Spleen (tissue), 11 donors: ENCODE results near the gene PFKP. TPM values are rescaled to one million over a fixed set of nuclear protein-coding genes. Genes with fewer than 3 reads are reported as not detected.
A peak's percentile ranks its signal among the peaks of the same experiment; 100 is the strongest.

Experiments
- DNase-seq: peaks from one replicate; pipeline ENCODE4 v3.0.0-alpha.2; 2020
- H3K27ac ChIP-seq, 8 donors: fragments of 200-600 bp; sonication (generic) in 7 of 8; 1 replicate in 4 of 8; 2 replicates in 4 of 8; pipeline versions ENCODE4 v1.5.0 to v1.8.0; 2016 to 2021; ENCODE audit warnings: inconsistent platforms in 4 of 8, mild to moderate bottlenecking in 4 of 8, moderate library complexity in 1 of 8
- H3K27me3 ChIP-seq, 7 donors: fragments of 200-600 bp; sonication (generic) in 6 of 7; replicated peaks in 1 of 7; 1 replicate in 4 of 7; 2 replicates in 3 of 7; pipeline versions ENCODE4 v1.5.0 to v1.8.0; 2016 to 2021; ENCODE audit warnings: inconsistent platforms in 3 of 7, mild to moderate bottlenecking in 1 of 7
- H3K36me3 ChIP-seq, 6 donors: fragments of 200-600 bp; sonication (generic) in 5 of 6; 1 replicate in 4 of 6; 2 replicates in 2 of 6; pipeline versions ENCODE4 v1.5.0 to v1.8.0; 2016 to 2021; ENCODE audit warnings: inconsistent platforms in 2 of 6
- H3K4me1 ChIP-seq, 6 donors: fragments of 200-600 bp; sonication (generic) in 5 of 6; 1 replicate in 3 of 6; 2 replicates in 3 of 6; pipeline versions ENCODE4 v1.5.0 to v1.8.0; 2016 to 2021; ENCODE audit warnings: inconsistent platforms in 3 of 6
- H3K4me3 ChIP-seq, 8 donors: fragments of 200-600 bp; sonication (generic) in 7 of 8; 1 replicate in 4 of 8; 2 replicates in 4 of 8; pipeline versions ENCODE4 v1.5.0 to v1.8.0; 2016 to 2021; ENCODE audit warnings: inconsistent platforms in 4 of 8, mild to moderate bottlenecking in 4 of 8, moderate library complexity in 2 of 8
- H3K9me3 ChIP-seq, 8 donors: fragments of 200-600 bp; sonication (generic) in 7 of 8; 1 replicate in 4 of 8; 2 replicates in 4 of 8; pipeline versions ENCODE4 v1.5.0 to v1.8.0; 2016 to 2021; ENCODE audit warnings: inconsistent platforms in 4 of 8
- CTCF ChIP-seq, 11 experiments: fragments of 200-600 bp in 7 of 11; fragments of 450-650 bp in 4 of 11; sonication (generic) in 4 of 11; IDR thresholded peaks in 8 of 11; conservative IDR thresholded peaks in 3 of 11; 1 replicate in 7 of 11; 2 replicates in 4 of 11; pipeline versions ENCODE4 v1.4.0 to v1.8.0; 2016 to 2021; ENCODE audit warnings: antibody characterized with exemption in 11 of 11, inconsistent platforms in 4 of 11, mild to moderate bottlenecking in 1 of 11
- POLR2A ChIP-seq, 3 donors: fragments of 450-650 bp; IDR thresholded peaks; one replicate each; pipeline ENCODE4 v1.5.1; 2017; ENCODE audit warnings: antibody characterized with exemption in 3 of 3, mild to moderate bottlenecking in 1 of 3
- POLR2AphosphoS5 ChIP-seq, 3 donors: sonication (generic); formaldehyde crosslinking; IDR thresholded peaks; one replicate each; pipeline ENCODE4 v1.5.1; 2017; ENCODE audit warnings: antibody characterized with exemption in 3 of 3
- WGBS, 5 donors: extraction: QIAGEN DNeasy Blood & Tissue Kit in 3 of 5; methylation state at CpG; one replicate each; pipeline versions ENCODE4 v1.1.5 to v1.1.7; 2013 to 2018; 5-methylcytosine and 5-hydroxymethylcytosine counted together
- intact Hi-C: fragments of 100-400 bp; cut with DNase I; formaldehyde crosslinking; loops from one replicate; pipeline ENCODE4 v1.15.0; 2023; ENCODE audit warnings: low total_unique reads
- polyA plus RNA-seq, 3 donors: library from polyadenylated mRNA; stranded (reverse); fragments of 200-250 nt; gene quantifications; one replicate each; pipeline ENCODE4 v1.2.1, GENCODE V29; 2013
- total RNA-seq, 7 donors: library from RNA; depleted of rRNA in 3 of 7; stranded (reverse); fragments of >200 nt in 3 of 7; fragmentation: NEBNext Ultra II Directional in 4 of 7; extraction: Animal tissue kit (Norgen Biotek cat#: 25700) in 4 of 7; gene quantifications; one replicate each; pipeline versions ENCODE4 v1.1.0 to v1.2.1, GENCODE V29; 2016 to 2021
- donor health status: healthy with polysubstance abuse.
- donor health status: DM: no; HTN: no; CAD: no; lungs with moderate emphysema.
- donor health status: DM: no; HTN: no; CAD: no.
- donor health status: Bipolar disorder and iron deficiency.
- donor health status: healthy.
- donor health status: DM: no; HTN: no; CAD: no.
- donor health status: DM: yes; HTN: yes; CAD: no.

PFKP gene
- total and polyA plus RNA-seq, 10 donors: 19.0 to 60.9 (median 28.6) TPM

- intact Hi-C loops: no loop called here
- no peak overlapping the region for H3K4me3 ChIP-seq
- H3K9me3 ChIP-seq: peaks cover 0 to 16% (median 0%) of the 10 kb centered on the region in 8 donors
Observed at GRCh38 chr10:3042589-3042988, 24.8 kb upstream of the PFKP start.

GRCh38 chr10:3043512-3044368 lies 23.6 kb upstream of the PFKP start:
- Histone ChIP-seq H3K9me3 (peaks cover 0 to 13% (median 0%) of the 10 kb centered on the region in 8 donors), H3K27ac (no peak overlapping the region), H3K27me3 (peaks cover 0 to 41% (median 8%) of the 10 kb centered on the region in 7 donors), H3K4me1 (peaks cover 0 to 5% (median 0%) of the 10 kb centered on the region in 6 donors), H3K4me3 (no peak overlapping the region), H3K36me3 (no peaks in the 10 kb centered on the region)
- no peak for DNase-seq
- no peak for TF ChIP-seq POLR2AphosphoS5 (IDR thresholded peaks at IDR 0.05)
- TF ChIP-seq CTCF (IDR thresholded peaks at IDR 0.05 in 8 of 11, conservative IDR thresholded peaks at IDR 0.05 in 3 of 11): peak; percentile 12 to 72 (median 59)
- TF ChIP-seq POLR2A (IDR thresholded peaks at IDR 0.05): no peak
- WGBS, 5 donors: 29 to 32% (median 30%) methylated on average over 16 of the region's 16 CpGs
- intact Hi-C loops: no loop called here

More at GRCh38 chr10:3042589-3042988, 24.8 kb upstream of the PFKP start:
- no peaks in the 10 kb centered on the region for H3K36me3 ChIP-seq
- no peak overlapping the region for H3K27ac ChIP-seq
- TF ChIP-seq POLR2AphosphoS5 (IDR thresholded peaks at IDR 0.05) (no peak), POLR2A (IDR thresholded peaks at IDR 0.05) (no peak), CTCF (IDR thresholded peaks at IDR 0.05 in 8 of 11, conservative IDR thresholded peaks at IDR 0.05 in 3 of 11) (no peak)
- peaks cover 0 to 29% (median 8%) of the 10 kb centered on the region in 7 donors for H3K27me3 ChIP-seq
- WGBS, 5 donors: 56 to 76% (median 62%) methylated on average over 10 of the region's 10 CpGs
- H3K4me1 ChIP-seq: peaks cover 0 to 5% (median 0%) of the 10 kb centered on the region in 6 donors
- DNase-seq: no peak

- DNase-seq: no peak
- intact Hi-C loops: no loop called here
- peaks cover 0 to 6% (median 0%) of the 10 kb centered on the region in 8 donors for H3K9me3 ChIP-seq
- H3K36me3 ChIP-seq: no peaks in the 10 kb centered on the region
- H3K27me3 ChIP-seq: peaks cover 0 to 44% (median 8%) of the 10 kb centered on the region in 7 donors
- TF ChIP-seq CTCF (IDR thresholded peaks at IDR 0.05 in 8 of 11, conservative IDR thresholded peaks at IDR 0.05 in 3 of 11) (peak in 1 of 11 experiments; percentile 17), POLR2AphosphoS5 (IDR thresholded peaks at IDR 0.05) (peak in 1 of 3 donors; percentile 20), POLR2A (IDR thresholded peaks at IDR 0.05) (no peak)
- H3K4me3 ChIP-seq: no peak overlapping the region
- peaks cover 0 to 5% (median 0%) of the 10 kb centered on the region in 6 donors for H3K4me1 ChIP-seq
- 37 to 60% (median 52%) methylated on average over 6 to 11 of the region's 11 CpGs for WGBS, 5 donors
- peak overlapping the region in 1 of 8 donors; percentile 33 for H3K27ac ChIP-seq
Observed at GRCh38 chr10:3045471-3046209, 21.7 kb upstream of the PFKP start.
